D721Med (cell line): ENCODE data around the gene ZMYM3.
"Not testable (repeated sequence)": the region's sequence is repeated elsewhere in the genome, so short reads cannot be mapped to it uniquely, and the experiment has no call there.

ENCODE experiments used
- DNase-seq: peaks from one replicate; pipeline ENCODE4 v3.0.0; 2011; ENCODE audit warnings: low spot score; ENCODE audit not compliant: insufficient read length
- FAIRE-seq: peaks from 2 replicates; lab custom pipeline; 2011; peaks lifted over from hg19 to GRCh38; lab: Jason Lieb, UNC
- CTCF ChIP-seq: IDR thresholded peaks from 2 replicates; pipeline ENCODE4 v1.5.1; 2012; ENCODE audit warnings: mild to moderate bottlenecking, control low read depth; ENCODE audit not compliant: insufficient read depth; ENCODE audit errors: missing control alignments

The ZMYM3 gene

GRCh38 chrX:71254092-71254963, at the start of gene ZMYM3:
Gene ZMYM3, minus strand, starts transcription at chrX:71254140. Its CDS starts 885 bp downstream, at chrX:71253255.
- no peak for TF ChIP-seq CTCF
- FAIRE-seq (no peak), DNase-seq (peak; percentile 42)

GRCh38 chrX:71302461-71303213, 48.7 kb upstream of the ZMYM3 start:
- no peak for TF ChIP-seq CTCF
- no peak for DNase-seq
- FAIRE-seq = no peak

GRCh38 chrX:71301195-71301924, 47.4 kb upstream of the ZMYM3 start, which contains the start of gene ITGB1BP2:
Gene ITGB1BP2, plus strand, starts transcription at chrX:71301750. Its CDS starts 57 bp downstream, at chrX:71301807.
- TF ChIP-seq CTCF = no peak
- no peak for FAIRE-seq
- no peak for DNase-seq

GRCh38 chrX:71300495-71300894, 46.6 kb upstream of the ZMYM3 start:
- not testable (repeated sequence) for FAIRE-seq, DNase-seq

- not testable (repeated sequence) for FAIRE-seq, DNase-seq
These were observed 46.1 kb upstream of the ZMYM3 start for GRCh38 chrX:71300064-71300463.

GRCh38 chrX:71298119-71298518, 44.2 kb upstream of the ZMYM3 start:
- DNase-seq = no peak
- FAIRE-seq = no peak
- no peak for TF ChIP-seq CTCF

GRCh38 chrX:71296806-71297205, 42.9 kb upstream of the ZMYM3 start:
- no peak for TF ChIP-seq CTCF
- no peak for FAIRE-seq
- DNase-seq = no peak
